ENCODE measurements around the gene IZUMO4.

Gene IZUMO4

GRCh38 chr19:2059422-2060201 is 37.1 kb upstream of the IZUMO4 start:
- no peak for DNase-seq

- DNase-seq = no peak
Measured at GRCh38 chr19:2060884-2061494, 35.7 kb upstream of the IZUMO4 start.

DNA sequence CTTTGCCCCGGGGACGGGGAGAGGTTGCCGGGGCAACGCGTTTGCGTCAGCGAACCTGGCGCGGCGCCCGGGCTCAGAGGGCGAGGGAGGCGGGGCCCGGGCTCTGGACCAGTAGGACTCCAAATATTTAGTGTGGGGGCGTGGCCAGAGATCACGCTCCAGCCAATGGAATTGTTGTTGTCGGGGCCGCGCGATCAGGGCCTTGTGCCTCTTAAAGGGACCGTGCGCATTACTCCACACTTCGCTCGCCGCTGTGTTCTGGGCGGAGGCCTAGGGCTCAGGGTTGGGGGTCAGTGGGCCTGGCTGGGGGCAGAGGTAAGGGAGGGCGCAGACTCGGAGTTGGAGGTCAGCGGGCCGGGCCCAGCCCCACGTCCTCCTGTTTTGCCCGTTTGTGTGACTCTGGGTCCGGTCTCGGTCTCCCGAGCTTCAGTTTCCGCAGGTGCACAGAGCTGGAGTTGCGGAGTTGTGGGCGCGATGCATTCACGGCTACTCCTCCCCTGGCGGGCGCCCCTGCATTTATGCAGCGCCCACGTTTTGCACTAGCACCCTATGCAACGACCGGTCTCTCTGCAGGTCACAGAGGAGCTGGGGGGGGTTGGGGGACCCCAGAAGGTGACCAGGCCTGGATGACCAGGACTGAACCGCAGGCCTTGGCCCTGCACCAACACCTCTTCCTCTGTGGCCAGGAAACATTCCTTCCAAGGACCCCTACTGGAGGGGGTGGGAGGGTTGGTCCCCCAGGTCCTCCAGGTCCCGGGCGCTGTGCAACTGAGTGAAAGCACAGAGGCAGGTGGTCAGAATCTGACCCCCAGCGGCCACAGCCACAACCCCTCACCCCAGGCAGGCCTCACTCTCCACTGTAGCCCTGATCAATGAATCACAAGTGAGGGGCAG is 35.0 kb upstream of the IZUMO4 start:
- DNase-seq = peak; percentile 95

DNA sequence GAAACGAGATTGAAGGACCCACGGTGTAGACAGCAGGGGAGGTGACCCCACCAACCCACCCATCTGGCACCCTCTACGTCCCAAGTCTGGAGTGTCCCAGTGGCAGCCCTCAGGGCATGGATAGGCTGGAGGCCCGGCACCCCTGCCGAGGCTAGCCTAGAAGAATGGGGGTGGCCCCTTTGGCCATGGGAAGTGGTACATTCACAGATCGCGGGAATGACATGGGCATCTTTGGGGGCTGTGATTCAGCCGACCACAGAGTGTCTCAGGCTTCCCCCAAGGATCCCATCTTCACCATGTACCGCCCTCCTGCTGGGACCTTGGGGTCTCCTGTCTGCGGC is 34.4 kb upstream of the IZUMO4 start:
- no peak for DNase-seq

DNA sequence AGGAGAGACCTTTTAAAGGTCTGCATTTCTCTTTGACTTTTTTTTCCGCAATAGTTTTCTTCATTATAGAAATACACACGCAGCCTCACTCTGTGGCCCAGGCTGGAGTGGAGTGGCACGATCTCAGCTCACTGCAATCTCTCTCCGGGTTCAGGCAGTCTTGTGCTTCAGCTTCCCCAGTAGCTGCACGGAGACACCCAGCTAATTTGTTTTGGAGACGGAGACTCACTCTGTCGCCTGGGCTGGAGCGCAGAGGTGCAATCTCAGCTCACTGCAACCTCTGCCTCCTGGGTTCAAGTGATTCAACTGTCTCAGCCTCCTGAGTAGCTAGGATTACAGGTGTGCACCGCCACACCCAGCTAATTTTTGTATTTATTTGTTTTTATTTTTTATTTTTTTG is 33.9 kb upstream of the IZUMO4 start:
- DNase-seq = no peak

- DNase-seq = no peak
Measured at GRCh38 chr19:2063824-2064223, 32.9 kb upstream of the IZUMO4 start.

- no peak for DNase-seq
Measured at GRCh38 chr19:2064395-2064787, 32.3 kb upstream of the IZUMO4 start.

DNA sequence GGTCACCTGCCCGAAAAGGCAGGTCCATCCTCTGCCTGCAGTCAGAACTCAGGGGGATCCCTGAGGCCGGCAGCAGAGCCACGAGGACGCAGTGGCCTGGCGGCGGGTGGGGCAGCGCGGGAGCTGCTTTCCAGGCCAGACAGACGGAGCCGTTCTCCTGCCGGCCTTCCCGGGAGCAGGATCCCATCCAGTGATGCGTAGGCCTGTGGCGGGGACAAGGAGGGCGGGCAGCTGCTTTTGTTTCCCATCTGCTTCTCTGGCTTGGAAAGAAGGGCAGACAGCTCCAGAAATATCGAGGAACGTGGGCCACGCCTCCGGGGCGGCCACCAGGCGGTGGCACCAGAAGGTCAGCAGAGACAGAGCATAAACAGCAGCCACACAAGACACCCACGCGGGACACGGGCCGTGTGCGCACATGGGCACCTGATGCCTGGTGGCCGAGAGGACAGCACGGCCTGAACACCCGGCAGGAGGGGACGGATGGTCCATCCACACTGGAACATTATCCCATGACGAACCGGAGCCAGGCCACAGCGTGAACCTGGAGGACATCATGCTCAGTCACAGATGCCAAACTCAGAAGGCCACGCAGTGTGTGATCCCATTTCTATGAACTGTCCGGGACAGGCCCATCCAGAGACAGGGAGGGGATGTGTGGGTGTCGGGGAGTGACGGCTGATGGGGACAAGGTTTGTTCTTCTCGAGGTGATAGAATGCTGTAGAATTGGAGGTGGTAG is 31.8 kb upstream of the IZUMO4 start:
- DNase-seq = no peak

- DNase-seq = no peak
Measured at GRCh38 chr19:2070436-2070827, 26.3 kb upstream of the IZUMO4 start.

GRCh38 chr19:2070986-2071673 is 25.6 kb upstream of the IZUMO4 start:
- DNase-seq = no peak

DNA sequence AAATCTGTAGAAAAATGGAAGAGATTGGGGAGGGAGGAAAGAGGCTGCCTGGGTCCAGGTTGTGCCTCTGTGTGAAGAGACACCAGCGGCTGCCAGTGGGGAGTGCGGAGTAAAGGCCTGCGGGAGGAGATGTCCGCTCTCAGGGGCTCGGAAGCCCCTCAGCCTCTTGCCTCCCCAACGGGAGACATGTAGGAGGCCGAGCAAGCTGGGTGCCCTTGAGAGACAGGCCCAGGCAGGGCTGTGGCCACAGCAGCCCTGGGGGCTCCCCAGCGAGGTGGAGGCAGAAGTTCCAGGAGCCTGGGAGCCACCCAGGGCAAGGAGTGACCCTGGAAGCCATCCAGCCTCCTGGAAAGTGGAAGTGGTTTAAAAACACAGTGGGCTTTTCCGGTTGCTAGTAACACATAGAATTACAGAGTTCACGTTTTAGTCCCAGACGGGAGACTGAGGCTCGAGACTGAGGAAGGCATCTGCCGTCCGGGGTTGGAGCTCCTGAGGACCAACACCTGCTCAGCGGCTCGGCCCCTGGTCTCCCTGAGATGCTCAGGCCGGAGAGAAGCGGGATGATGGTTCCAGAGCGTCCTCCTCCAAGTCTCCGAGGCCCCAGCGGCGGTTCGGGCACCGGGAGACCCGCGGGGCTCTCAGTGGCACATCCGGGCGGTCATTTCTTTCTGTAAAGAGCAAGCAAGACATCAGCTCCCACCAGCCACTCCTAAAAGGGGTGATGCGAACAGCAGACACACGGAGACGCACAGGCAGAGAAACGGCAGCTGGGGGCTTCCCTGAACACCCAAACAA is 23.8 kb upstream of the IZUMO4 start:
- no peak for DNase-seq

DNA sequence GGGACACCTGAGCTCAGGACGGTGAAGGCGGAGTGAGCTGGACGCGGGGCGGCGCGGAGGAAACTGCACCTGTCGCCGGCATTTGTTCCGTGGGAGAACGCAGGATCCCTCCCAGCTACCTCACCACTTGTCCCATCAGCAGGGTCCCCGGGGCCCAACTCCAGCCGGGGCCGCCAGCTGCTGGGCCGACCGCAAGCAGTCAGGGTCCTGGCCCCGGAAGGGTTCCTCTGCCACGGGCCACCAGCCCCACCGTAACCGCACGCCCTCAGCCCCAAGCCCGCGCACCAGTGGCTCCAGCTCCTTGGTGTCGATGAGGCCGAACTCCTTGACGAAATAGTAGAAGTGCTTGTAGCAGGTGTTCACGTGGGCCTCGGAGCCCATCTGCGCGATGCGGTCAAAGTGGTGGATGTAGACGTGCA is 20.2 kb upstream of the IZUMO4 start:
- no peak for DNase-seq

- no peak for DNase-seq
Measured at GRCh38 chr19:2077398-2077797, 19.3 kb upstream of the IZUMO4 start.

GRCh38 chr19:2077833-2078619 is 18.7 kb upstream of the IZUMO4 start:
- DNase-seq = no peak

- DNase-seq = no peak
Measured at GRCh38 chr19:2079076-2079864, 17.4 kb upstream of the IZUMO4 start.

- no peak for DNase-seq
Measured at GRCh38 chr19:2079865-2080301, 16.8 kb upstream of the IZUMO4 start.

GRCh38 chr19:2080336-2080988 is 16.3 kb upstream of the IZUMO4 start:
- no peak for DNase-seq

DNA sequence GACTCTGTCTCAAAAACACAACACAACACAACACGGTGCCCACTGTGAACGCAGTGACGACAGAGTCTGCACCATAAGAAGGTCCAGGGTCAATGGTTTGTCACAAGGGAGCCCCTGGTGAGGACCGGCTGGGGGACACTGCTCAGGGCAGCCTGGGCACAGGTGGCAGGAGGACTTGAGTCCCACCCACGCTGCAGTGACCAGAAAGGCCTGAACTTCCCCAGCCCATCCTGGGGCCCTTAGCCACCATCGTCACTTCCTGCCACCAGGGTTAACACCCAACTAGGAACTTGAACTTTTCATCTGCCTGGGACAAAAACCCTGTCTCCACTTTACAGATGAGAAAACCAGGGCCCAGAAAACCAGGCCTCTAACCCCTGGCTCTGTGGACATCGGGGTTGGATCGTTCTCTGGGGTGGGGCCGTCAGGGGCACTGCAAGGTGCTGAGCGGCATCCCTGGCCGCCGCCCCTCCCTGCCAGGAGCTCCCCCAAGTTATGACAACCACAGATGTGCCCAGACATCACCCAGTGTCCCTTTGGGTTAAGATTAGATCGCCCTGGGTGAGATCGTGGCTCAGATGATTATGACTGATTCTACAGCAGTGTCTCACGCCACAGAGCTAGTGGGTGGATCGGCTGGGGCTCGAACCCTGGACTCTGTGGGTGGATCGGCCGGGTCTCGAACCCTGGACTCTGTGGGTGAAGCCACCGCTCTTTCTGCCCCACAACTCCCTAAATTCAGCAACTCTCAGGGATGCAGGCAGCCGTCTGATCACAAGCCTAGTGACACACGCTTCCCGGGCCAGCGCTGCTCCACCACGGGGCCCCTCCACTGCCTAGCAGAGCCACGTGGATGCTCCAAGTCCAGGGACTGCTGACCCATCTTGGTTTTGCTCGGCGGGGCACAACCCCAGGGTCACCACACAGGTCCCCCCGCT is 14.6 kb upstream of the IZUMO4 start:
- peak in 1 of 2 donors; percentile 51 for DNase-seq

Measured in bone marrow (tissue), 2 donors.